ENCODE data around the gene ROBO3. TPM values are rescaled to one million over a fixed set of nuclear protein-coding genes. Genes with fewer than 3 reads are reported as not detected.

Gene ROBO3, protein sequence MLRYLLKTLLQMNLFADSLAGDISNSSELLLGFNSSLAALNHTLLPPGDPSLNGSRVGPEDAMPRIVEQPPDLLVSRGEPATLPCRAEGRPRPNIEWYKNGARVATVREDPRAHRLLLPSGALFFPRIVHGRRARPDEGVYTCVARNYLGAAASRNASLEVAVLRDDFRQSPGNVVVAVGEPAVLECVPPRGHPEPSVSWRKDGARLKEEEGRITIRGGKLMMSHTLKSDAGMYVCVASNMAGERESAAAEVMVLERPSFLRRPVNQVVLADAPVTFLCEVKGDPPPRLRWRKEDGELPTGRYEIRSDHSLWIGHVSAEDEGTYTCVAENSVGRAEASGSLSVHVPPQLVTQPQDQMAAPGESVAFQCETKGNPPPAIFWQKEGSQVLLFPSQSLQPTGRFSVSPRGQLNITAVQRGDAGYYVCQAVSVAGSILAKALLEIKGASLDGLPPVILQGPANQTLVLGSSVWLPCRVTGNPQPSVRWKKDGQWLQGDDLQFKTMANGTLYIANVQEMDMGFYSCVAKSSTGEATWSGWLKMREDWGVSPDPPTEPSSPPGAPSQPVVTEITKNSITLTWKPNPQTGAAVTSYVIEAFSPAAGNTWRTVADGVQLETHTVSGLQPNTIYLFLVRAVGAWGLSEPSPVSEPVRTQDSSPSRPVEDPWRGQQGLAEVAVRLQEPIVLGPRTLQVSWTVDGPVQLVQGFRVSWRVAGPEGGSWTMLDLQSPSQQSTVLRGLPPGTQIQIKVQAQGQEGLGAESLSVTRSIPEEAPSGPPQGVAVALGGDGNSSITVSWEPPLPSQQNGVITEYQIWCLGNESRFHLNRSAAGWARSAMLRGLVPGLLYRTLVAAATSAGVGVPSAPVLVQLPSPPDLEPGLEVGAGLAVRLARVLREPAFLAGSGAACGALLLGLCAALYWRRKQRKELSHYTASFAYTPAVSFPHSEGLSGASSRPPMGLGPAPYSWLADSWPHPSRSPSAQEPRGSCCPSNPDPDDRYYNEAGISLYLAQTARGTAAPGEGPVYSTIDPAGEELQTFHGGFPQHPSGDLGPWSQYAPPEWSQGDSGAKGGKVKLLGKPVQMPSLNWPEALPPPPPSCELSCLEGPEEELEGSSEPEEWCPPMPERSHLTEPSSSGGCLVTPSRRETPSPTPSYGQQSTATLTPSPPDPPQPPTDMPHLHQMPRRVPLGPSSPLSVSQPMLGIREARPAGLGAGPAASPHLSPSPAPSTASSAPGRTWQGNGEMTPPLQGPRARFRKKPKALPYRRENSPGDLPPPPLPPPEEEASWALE (N-terminal part only)
- total RNA-seq (10 to 100 TPM; 15.7 to 63.0 TPM), polyA plus RNA-seq (10 to 100 TPM in 1 of 2 donors, 1 to 10 TPM in 1; 2.1 to 19.7 TPM)
- long read RNA-seq, donor 1, partial matches to known transcripts = 12 of 20 reads
- long read RNA-seq, donor 1, other reads (novel, unspliced or antisense) = 8 of 20 reads
- long read RNA-seq, donor 2, partial matches to known transcripts = 10 of 24 reads
- long read RNA-seq, donor 2, other reads (novel, unspliced or antisense) = 13 of 24 reads

DNA sequence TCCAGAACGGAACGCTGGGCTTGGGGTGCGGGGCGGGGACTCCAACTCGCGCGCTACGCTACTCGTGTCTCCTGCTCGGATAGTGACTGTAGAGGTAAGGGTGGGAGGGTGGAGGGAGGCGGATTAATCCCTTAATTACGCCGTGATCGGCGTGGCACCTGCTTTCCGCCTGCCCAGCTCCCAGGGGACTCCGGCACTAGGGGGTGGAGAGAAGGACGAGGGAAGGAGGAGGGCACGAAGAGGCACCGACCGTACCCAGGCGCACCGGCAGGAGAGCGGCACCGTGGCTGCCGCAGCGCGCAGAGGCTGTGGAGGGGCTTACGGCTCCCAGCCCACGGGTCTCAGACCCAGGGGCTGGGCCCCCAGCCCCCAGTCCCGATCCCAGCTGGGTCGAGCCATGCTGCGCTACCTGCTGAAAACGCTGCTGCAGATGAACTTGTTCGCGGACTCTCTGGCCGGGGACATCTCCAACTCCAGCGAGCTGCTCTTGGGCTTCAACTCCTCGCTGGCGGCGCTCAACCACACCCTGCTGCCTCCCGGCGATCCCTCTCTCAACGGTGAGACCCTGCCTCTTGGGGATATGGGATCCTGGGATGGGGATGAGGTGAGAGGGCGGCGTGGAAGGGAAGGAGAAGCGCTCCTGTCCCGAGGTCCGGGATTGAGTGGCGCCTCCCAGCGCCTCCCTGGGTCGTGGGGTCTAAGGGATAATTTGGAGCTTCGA lies at the start of gene ROBO3:
Gene ROBO3, plus strand, starts transcription at position 252 of the 721 bp plus-strand sequence. Its CDS starts 146 bp downstream, at position 398.
- DNase-seq = no peak
- Histone ChIP-seq H3K36me3 (ENCODE audit: control insufficient read depth in 1 of 2, insufficient read depth in 2 of 2, low read length in 1 of 2) (no peaks in the 10 kb centered on the region), H3K27ac (ENCODE audit: low read depth in 1 of 2, low read length in 2 of 2) (no peak within 1 kb of the TSS), H3K4me1 (ENCODE audit: control insufficient read depth in 1 of 2, insufficient read depth in 2 of 2, low read length in 2 of 2) (no peaks in the 10 kb centered on the region), H3K4me3 (ENCODE audit: low read length in 2 of 2) (no peak within 1 kb of the TSS), H3K9me3 (ENCODE audit: control insufficient read depth, low read length) (no peaks in the 10 kb centered on the region), H3K27me3 (ENCODE audit: control insufficient read depth in 1 of 2, insufficient read depth in 2 of 2, low read length in 1 of 2) (no peaks in the 10 kb centered on the region)
- intact Hi-C loops (cut with DNase I) = no loop called here
- no peak for ATAC-seq (ENCODE audit: low FRiP score)
- WGBS, 2 donors = 1% methylated on average over 53 of the region's 53 CpGs

DNA sequence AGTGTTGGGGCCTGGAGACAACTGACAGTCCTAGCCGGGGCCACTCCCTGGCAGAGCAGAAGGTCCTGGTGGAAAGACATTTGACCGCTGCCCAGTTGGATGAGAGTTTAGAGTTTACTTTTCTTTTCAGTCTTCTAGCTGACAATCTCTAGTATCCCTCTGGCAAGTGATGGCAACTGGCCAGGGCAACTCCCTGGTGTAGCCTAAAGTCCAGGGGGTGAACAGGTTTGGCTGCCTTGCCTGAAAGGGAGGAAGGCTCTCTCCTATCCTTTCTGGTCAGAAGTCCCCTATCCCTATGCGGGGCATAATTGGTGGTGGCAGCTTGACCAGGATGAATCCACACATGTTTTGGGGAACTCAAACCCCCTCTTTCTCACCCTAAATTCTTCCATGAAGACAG lies 48.2 kb upstream of the ROBO3 start:
- intact Hi-C loops (cut with DNase I) = no loop called here
- DNase-seq (no peak), ATAC-seq (ENCODE audit: low FRiP score) (no peak)
- no peaks in the 10 kb centered on the region for H3K27me3 ChIP-seq (ENCODE audit: control insufficient read depth in 1 of 2, insufficient read depth in 2 of 2, low read length in 1 of 2)
- H3K9me3 ChIP-seq (ENCODE audit: control insufficient read depth, low read length) = no peaks in the 10 kb centered on the region
- no peaks in the 10 kb centered on the region for H3K36me3 ChIP-seq (ENCODE audit: control insufficient read depth in 1 of 2, insufficient read depth in 2 of 2, low read length in 1 of 2)
- H3K4me3 ChIP-seq (ENCODE audit: low read length in 2 of 2) = no peak overlapping the region
- H3K27ac ChIP-seq (ENCODE audit: low read depth in 1 of 2, low read length in 2 of 2) = no peak overlapping the region
- WGBS, 2 donors = 91 to 93% methylated on average over 3 of the region's 3 CpGs
- H3K4me1 ChIP-seq (ENCODE audit: control insufficient read depth in 1 of 2, insufficient read depth in 2 of 2, low read length in 2 of 2) = no peaks in the 10 kb centered on the region

DNA sequence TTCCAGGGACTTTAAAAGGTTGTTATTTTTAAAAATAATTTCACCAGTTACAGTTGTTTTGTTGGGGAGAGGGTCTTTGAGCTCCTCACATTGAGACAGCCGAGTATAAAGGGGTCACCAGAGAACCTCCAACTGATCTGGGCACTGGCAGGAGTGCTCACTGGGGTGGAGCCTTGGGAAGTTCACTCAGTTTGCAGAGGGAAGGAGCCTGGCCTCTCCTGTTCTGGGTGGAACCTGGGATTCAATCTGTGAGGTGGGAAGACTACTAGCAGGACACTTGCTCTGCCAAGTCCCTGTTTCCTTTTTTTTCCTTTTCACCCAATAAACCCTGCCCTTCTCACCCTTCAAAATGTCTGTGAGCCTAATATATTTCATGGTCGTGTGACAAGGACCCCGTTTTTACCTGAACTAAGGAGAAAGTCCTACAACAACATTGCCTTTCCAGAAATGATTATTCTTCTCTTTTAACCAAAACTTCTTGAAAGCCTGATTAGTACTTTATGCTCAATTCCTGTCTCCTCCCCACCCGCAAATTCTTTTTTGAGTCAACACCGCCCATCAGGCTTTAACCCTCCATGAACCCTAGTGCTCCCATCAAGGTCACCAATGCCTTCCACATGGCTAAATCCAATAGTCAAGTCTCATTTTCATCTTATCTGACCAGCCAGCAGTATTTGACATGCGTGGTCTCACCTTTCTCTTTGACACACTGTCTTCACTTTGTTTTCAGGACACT lies 43.1 kb upstream of the ROBO3 start:
- Histone ChIP-seq H3K27ac (ENCODE audit: low read depth in 1 of 2, low read length in 2 of 2) (no peak overlapping the region), H3K9me3 (ENCODE audit: control insufficient read depth, low read length) (peaks cover 1% of the 10 kb centered on the region), H3K4me1 (ENCODE audit: control insufficient read depth in 1 of 2, insufficient read depth in 2 of 2, low read length in 2 of 2) (no peaks in the 10 kb centered on the region), H3K36me3 (ENCODE audit: control insufficient read depth in 1 of 2, insufficient read depth in 2 of 2, low read length in 1 of 2) (no peaks in the 10 kb centered on the region), H3K27me3 (ENCODE audit: control insufficient read depth in 1 of 2, insufficient read depth in 2 of 2, low read length in 1 of 2) (no peaks in the 10 kb centered on the region), H3K4me3 (ENCODE audit: low read length in 2 of 2) (no peak overlapping the region)
- no peak for DNase-seq
- 59 to 62% methylated on average over 6 of the region's 6 CpGs for WGBS, 2 donors
- intact Hi-C loops (cut with DNase I) = no loop called here
- ATAC-seq (ENCODE audit: low FRiP score) = no peak

DNA sequence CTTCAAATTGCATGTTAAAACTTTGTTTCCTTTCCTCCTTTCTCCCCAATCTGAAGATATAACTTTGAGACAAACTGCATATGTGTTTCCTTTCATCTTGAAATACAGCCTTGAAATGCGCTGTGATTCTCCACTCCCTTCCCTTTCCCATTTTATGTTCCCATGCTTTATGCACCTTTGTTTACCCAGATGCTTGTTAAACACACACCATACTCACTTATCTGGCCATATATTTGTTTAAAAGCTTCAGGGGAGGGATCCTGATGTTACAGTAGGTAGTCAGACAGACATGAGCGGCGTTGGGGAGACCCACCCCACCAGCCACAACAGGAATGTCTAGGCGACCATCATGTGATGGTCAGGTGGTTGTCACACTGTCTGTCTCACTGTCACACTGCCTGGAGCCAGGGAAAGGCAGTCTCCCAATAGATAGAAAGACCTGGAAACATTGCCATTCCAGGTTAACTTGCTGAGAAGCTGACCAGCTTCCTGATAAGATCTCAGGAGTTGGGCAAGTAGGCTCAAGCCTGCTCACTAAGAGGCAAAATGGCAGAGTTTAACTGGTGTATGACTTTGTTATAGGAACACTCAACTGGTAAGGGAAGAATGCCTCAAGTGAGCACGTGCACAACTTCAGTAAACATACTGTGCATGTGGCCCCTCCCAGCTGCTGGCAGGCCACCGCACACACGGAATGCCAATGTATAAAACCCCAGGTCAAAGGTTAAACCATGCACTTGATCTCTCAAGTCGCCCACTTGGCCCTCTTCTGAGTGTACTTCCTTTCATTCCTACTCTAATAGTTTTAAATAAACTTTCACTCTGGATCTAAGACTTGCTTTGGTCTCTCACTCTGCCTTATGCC lies 41.5 kb upstream of the ROBO3 start:
- Histone ChIP-seq H3K4me3 (ENCODE audit: low read length in 2 of 2) (no peak overlapping the region), H3K27ac (ENCODE audit: low read depth in 1 of 2, low read length in 2 of 2) (no peak overlapping the region), H3K4me1 (ENCODE audit: control insufficient read depth in 1 of 2, insufficient read depth in 2 of 2, low read length in 2 of 2) (no peaks in the 10 kb centered on the region), H3K36me3 (ENCODE audit: control insufficient read depth in 1 of 2, insufficient read depth in 2 of 2, low read length in 1 of 2) (no peaks in the 10 kb centered on the region), H3K27me3 (ENCODE audit: control insufficient read depth in 1 of 2, insufficient read depth in 2 of 2, low read length in 1 of 2) (no peaks in the 10 kb centered on the region), H3K9me3 (ENCODE audit: control insufficient read depth, low read length) (peaks cover 1% of the 10 kb centered on the region)
- intact Hi-C loops (cut with DNase I) = no loop called here
- ATAC-seq (ENCODE audit: low FRiP score) (no peak), DNase-seq (no peak)
- WGBS, 2 donors = 66 to 71% methylated on average over 8 of the region's 8 CpGs

DNA sequence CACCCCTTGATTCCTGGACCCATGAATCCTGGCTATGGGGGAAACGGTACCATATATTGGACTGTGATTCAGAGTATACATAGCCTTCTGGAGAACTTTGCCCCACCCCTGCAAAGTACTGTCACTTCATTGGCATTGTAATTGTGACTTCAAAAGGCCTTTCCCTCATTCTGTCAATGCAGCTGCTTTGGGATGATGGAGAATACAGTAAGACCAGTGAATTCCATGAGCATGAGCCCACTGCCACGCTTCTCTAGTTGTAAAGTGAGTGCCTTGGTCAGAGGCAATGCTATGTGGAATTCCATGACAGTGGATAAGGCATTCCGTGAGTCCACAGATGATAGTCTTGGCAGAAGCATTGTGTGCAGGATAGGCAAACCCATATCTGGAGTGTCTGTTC lies 39.4 kb upstream of the ROBO3 start:
- peaks cover 0 to 2% of the 10 kb centered on the region in 2 donors for H3K27me3 ChIP-seq (ENCODE audit: control insufficient read depth in 1 of 2, insufficient read depth in 2 of 2, low read length in 1 of 2)
- H3K4me3 ChIP-seq (ENCODE audit: low read length in 2 of 2) = no peak overlapping the region
- H3K9me3 ChIP-seq (ENCODE audit: control insufficient read depth, low read length) = peaks cover 1% of the 10 kb centered on the region
- no peaks in the 10 kb centered on the region for H3K4me1 ChIP-seq (ENCODE audit: control insufficient read depth in 1 of 2, insufficient read depth in 2 of 2, low read length in 2 of 2)
- ATAC-seq (ENCODE audit: low FRiP score) (no peak), DNase-seq (no peak)
- WGBS, 2 donors = 46 to 83% methylated on average over 3 of the region's 3 CpGs
- intact Hi-C loops (cut with DNase I) = no loop called here
- H3K36me3 ChIP-seq (ENCODE audit: control insufficient read depth in 1 of 2, insufficient read depth in 2 of 2, low read length in 1 of 2) = no peaks in the 10 kb centered on the region
- no peak overlapping the region for H3K27ac ChIP-seq (ENCODE audit: low read depth in 1 of 2, low read length in 2 of 2)

DNA sequence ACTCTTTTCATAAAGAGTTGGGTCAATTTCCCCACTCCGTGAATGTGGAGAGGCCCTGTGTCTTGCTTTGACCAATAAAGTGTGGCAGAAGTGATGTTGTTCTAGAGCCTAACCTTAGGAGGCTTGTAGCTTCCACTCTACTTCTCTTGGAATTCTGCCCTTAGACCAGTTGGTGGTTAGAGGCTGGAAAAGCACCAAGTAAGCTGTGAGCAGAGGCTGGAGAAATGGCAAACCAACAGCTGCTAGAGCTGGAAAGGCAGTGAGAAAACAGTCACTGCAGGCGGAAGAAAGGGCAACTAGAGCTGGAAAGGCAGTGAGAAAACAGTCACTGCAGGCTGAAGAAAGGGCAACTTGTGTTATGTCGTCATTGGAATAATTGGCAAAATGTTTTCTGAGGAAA lies 35.2 kb upstream of the ROBO3 start:
- H3K27ac ChIP-seq (ENCODE audit: low read depth in 1 of 2, low read length in 2 of 2) = no peak overlapping the region
- peaks cover 0 to 2% of the 10 kb centered on the region in 2 donors for H3K27me3 ChIP-seq (ENCODE audit: control insufficient read depth in 1 of 2, insufficient read depth in 2 of 2, low read length in 1 of 2)
- no peak for ATAC-seq (ENCODE audit: low FRiP score)
- no peaks in the 10 kb centered on the region for H3K36me3 ChIP-seq (ENCODE audit: control insufficient read depth in 1 of 2, insufficient read depth in 2 of 2, low read length in 1 of 2)
- no peak overlapping the region for H3K4me3 ChIP-seq (ENCODE audit: low read length in 2 of 2)
- H3K4me1 ChIP-seq (ENCODE audit: control insufficient read depth in 1 of 2, insufficient read depth in 2 of 2, low read length in 2 of 2) = no peaks in the 10 kb centered on the region
- H3K9me3 ChIP-seq (ENCODE audit: control insufficient read depth, low read length) = peaks cover 1% of the 10 kb centered on the region
- intact Hi-C loops (cut with DNase I) = loop anchor here in 1 of 2 donors (10.0 kb wide), 1 partner anchor 65 kb away; the partner anchor contains the start of gene ESAM
- no peak for DNase-seq
- 56 to 59% methylated on average over 3 of the region's 3 CpGs for WGBS, 2 donors

DNA sequence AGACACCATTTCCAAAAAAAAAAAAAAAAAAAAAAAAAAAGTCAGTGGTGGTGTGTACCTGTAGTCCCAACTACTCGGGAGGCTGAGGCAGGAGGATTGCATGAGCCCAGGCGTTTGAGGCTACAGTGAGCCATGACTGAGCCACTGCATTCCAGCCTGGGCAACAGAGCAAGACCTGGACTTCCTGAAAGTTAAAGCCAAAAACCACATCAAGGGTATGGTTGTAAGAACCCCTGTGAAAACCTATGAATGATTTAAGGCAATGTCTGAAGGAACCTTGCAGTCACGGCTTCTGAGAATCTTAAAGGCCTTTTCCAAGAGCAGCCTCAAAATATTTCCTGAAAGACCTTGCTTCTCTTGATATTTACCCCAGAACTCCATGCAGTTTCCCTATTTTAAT lies 34.5 kb upstream of the ROBO3 start:
- H3K4me3 ChIP-seq (ENCODE audit: low read length in 2 of 2) = no peak overlapping the region
- WGBS, 2 donors = 84 to 89% methylated on average over 3 of the region's 3 CpGs
- peaks cover 0 to 2% of the 10 kb centered on the region in 2 donors for H3K27me3 ChIP-seq (ENCODE audit: control insufficient read depth in 1 of 2, insufficient read depth in 2 of 2, low read length in 1 of 2)
- ATAC-seq (ENCODE audit: low FRiP score) (no peak), DNase-seq (no peak)
- no peaks in the 10 kb centered on the region for H3K36me3 ChIP-seq (ENCODE audit: control insufficient read depth in 1 of 2, insufficient read depth in 2 of 2, low read length in 1 of 2)
- intact Hi-C loops (cut with DNase I) = loop anchor here in 1 of 2 donors (10.0 kb wide), 1 partner anchor 66 kb away; the partner anchor contains the start of gene ESAM
- H3K4me1 ChIP-seq (ENCODE audit: control insufficient read depth in 1 of 2, insufficient read depth in 2 of 2, low read length in 2 of 2) = no peaks in the 10 kb centered on the region
- H3K9me3 ChIP-seq (ENCODE audit: control insufficient read depth, low read length) = peaks cover 1% of the 10 kb centered on the region
- H3K27ac ChIP-seq (ENCODE audit: low read depth in 1 of 2, low read length in 2 of 2) = no peak overlapping the region
